ENCODE measurements around the gene NRSN2. TPM values are rescaled to one million over a fixed set of nuclear protein-coding genes. Genes with fewer than 3 reads are reported as not detected.

NRSN2 gene
- total RNA-seq, 4 donors from 2014 or later: 2.1 to 5.5 (median 4.6) TPM

GRCh38 chr20:310645-311044 is 36.3 kb upstream of the NRSN2 start:
- Histone ChIP-seq H3K36me3 (no peaks in the 10 kb centered on the region), H3K4me3 (peak overlapping the region in 3 of 4 donors; percentile 28 to 47 (median 37)), H3K9me3 (no peaks in the 10 kb centered on the region), H3K27me3 (no peaks in the 10 kb centered on the region), H3K27ac (peak overlapping the region in 1 of 4 donors; percentile 86), H3K4me1 (peaks cover 0 to 6% (median 0%) of the 10 kb centered on the region in 4 donors)
- DNase-seq: no peak
- TF ChIP-seq CTCF (IDR thresholded peaks at IDR 0.05) (no peak), POLR2A (IDR thresholded peaks at IDR 0.05) (no peak)

GRCh38 chr20:311609-312008 is 35.3 kb upstream of the NRSN2 start:
- H3K4me3 ChIP-seq: no peak overlapping the region
- H3K27ac ChIP-seq: no peak overlapping the region
- H3K36me3 ChIP-seq: no peaks in the 10 kb centered on the region
- H3K9me3 ChIP-seq: no peaks in the 10 kb centered on the region
- H3K4me1 ChIP-seq: peaks cover 0 to 6% (median 0%) of the 10 kb centered on the region in 4 donors
- TF ChIP-seq POLR2A (IDR thresholded peaks at IDR 0.05): no peak
- TF ChIP-seq CTCF (IDR thresholded peaks at IDR 0.05): no peak
- H3K27me3 ChIP-seq: no peaks in the 10 kb centered on the region
- no peak for DNase-seq

- Histone ChIP-seq H3K9me3 (no peaks in the 10 kb centered on the region), H3K27me3 (no peaks in the 10 kb centered on the region), H3K36me3 (no peaks in the 10 kb centered on the region), H3K27ac (no peak overlapping the region), H3K4me1 (peaks cover 0 to 6% (median 0%) of the 10 kb centered on the region in 4 donors), H3K4me3 (no peak overlapping the region)
- TF ChIP-seq CTCF (IDR thresholded peaks at IDR 0.05) (no peak), POLR2A (IDR thresholded peaks at IDR 0.05) (no peak)
- DNase-seq: no peak
Measured at GRCh38 chr20:312067-312466, 34.8 kb upstream of the NRSN2 start.

- no peak overlapping the region for H3K27ac ChIP-seq
- H3K9me3 ChIP-seq: no peaks in the 10 kb centered on the region
- H3K4me3 ChIP-seq: no peak overlapping the region
- no peak for DNase-seq
- peaks cover 0 to 6% (median 0%) of the 10 kb centered on the region in 4 donors for H3K4me1 ChIP-seq
- TF ChIP-seq CTCF (IDR thresholded peaks at IDR 0.05): no peak
- no peak for TF ChIP-seq POLR2A (IDR thresholded peaks at IDR 0.05)
- H3K27me3 ChIP-seq: no peaks in the 10 kb centered on the region
- H3K36me3 ChIP-seq: no peaks in the 10 kb centered on the region
Measured at GRCh38 chr20:312866-313265, 34.0 kb upstream of the NRSN2 start.

- Histone ChIP-seq H3K27ac (no peak overlapping the region), H3K36me3 (no peaks in the 10 kb centered on the region), H3K4me1 (peaks cover 0 to 6% (median 0%) of the 10 kb centered on the region in 4 donors), H3K4me3 (no peak overlapping the region), H3K27me3 (no peaks in the 10 kb centered on the region), H3K9me3 (no peaks in the 10 kb centered on the region)
- no peak for DNase-seq
- TF ChIP-seq CTCF (IDR thresholded peaks at IDR 0.05): no peak
- no peak for TF ChIP-seq POLR2A (IDR thresholded peaks at IDR 0.05)
Measured at GRCh38 chr20:313402-313801, 33.5 kb upstream of the NRSN2 start.

GRCh38 chr20:313948-314347 is 33.0 kb upstream of the NRSN2 start:
- no peaks in the 10 kb centered on the region for H3K9me3 ChIP-seq
- H3K36me3 ChIP-seq: no peaks in the 10 kb centered on the region
- no peak for DNase-seq
- H3K4me1 ChIP-seq: peaks cover 0 to 6% (median 0%) of the 10 kb centered on the region in 4 donors
- TF ChIP-seq POLR2A (IDR thresholded peaks at IDR 0.05) (no peak), CTCF (IDR thresholded peaks at IDR 0.05) (no peak)
- H3K4me3 ChIP-seq: no peak overlapping the region
- no peak overlapping the region for H3K27ac ChIP-seq
- no peaks in the 10 kb centered on the region for H3K27me3 ChIP-seq
